T-helper 17 cell (primary cell): ENCODE results near the gene FAM98C. TPM values are rescaled to one million over a fixed set of nuclear protein-coding genes. Genes with fewer than 3 reads are reported as not detected.

Experiments used
- ATAC-seq: fragments of 150-1000 bp; cut with Tn5 transposase; 2 replicates; pipeline ENCODE4 v1.10.0; 2021; ENCODE audit warnings: mild to moderate bottlenecking, moderate library complexity
- DNase-seq, 3 donors: peaks; one replicate each; pipeline versions ENCODE4 v3.0.0 to v3.0.0-alpha.2; 2020 to 2021
- H3K9me3 ChIP-seq: one replicate; pipeline ENCODE4 v1.7.0; 2013; ENCODE audit warnings: low read length, mild to moderate bottlenecking; ENCODE audit not compliant: control insufficient read depth, poor library complexity, severe bottlenecking
- H3K27ac Mint-ChIP-seq: one replicate; pipeline ENCODE4 v1.8.0; 2022; ENCODE audit warnings: mild to moderate bottlenecking, moderate library complexity, mixed read lengths
- H3K27me3 Mint-ChIP-seq: one replicate; pipeline ENCODE4 v1.8.0; 2022; ENCODE audit warnings: mixed read lengths
- H3K36me3 Mint-ChIP-seq: one replicate; pipeline ENCODE4 v1.8.0; 2022; ENCODE audit warnings: low read depth, mixed read lengths
- H3K4me1 Mint-ChIP-seq: one replicate; pipeline ENCODE4 v1.8.0; 2022; ENCODE audit warnings: mild to moderate bottlenecking, mixed read lengths
- H3K4me3 Mint-ChIP-seq: one replicate; pipeline ENCODE4 v1.8.0; 2022; ENCODE audit warnings: mild to moderate bottlenecking, moderate library complexity, mixed read lengths
- total RNA-seq, 4 donors: library from RNA in 2 of 4; stranded (reverse) in 2 of 4; gene quantifications; one replicate each; pipeline ENCODE4 v1.2.3 and lab custom pipeline; 2022 to 2026

The FAM98C gene
- total RNA-seq, 2 donors from 2014 or later: 29.2 to 31.9 TPM

DNA sequence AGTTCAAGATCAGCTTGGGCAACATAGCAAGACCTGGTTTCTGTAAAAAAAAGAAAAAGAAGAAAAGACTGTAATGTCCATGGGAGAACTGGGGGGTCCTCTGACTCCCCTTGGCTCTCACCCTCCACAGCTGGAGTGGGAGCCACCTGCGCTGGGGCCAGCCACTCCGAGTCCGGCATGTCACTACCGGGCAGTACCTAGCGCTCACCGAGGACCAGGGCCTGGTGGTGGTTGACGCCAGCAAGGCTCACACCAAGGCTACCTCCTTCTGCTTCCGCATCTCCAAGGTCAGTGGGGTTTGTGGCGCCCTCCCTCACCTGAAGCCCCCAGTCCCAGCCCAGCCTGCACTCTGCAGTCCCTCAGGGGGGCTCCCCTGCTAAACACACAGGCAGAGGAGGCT, 45.3 kb downstream of the FAM98C start:
- peaks cover 5% of the 10 kb centered on the region for H3K27me3 Mint-ChIP-seq
- H3K4me1 Mint-ChIP-seq: peaks cover 10% of the 10 kb centered on the region
- H3K4me3 Mint-ChIP-seq: no peak overlapping the region
- H3K36me3 Mint-ChIP-seq: peaks cover 8% of the 10 kb centered on the region
- DNase-seq (no peak), ATAC-seq (no peak)
- no peak overlapping the region for H3K27ac Mint-ChIP-seq
- H3K9me3 ChIP-seq: no peaks in the 10 kb centered on the region

DNA sequence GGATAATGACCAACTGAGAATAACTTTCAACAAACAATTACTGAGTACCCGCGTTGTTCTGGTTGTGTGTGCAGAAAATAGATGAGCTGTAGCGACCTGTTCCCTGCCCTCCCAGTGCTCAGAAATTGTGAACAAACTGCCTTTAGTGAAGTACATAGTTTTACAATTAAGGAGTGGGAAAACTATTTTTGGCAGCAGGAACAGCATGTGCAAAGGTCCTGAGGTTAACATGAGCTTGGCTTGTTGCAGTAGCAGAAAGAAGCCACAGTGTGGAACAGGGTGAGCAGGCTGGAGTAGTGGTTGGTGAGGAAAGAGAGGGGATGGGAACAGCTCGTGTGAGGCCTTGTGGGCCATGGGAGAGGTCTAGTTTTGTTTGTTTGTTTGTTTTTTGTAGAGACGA, 46.6 kb downstream of the FAM98C start:
- Mint-ChIP-seq H3K36me3 (peaks cover 8% of the 10 kb centered on the region), H3K4me1 (peaks cover 12% of the 10 kb centered on the region), H3K27me3 (peaks cover 2% of the 10 kb centered on the region), H3K4me3 (no peak overlapping the region), H3K27ac (no peak overlapping the region)
- no peak for ATAC-seq
- no peak for DNase-seq
- H3K9me3 ChIP-seq: no peaks in the 10 kb centered on the region

- ATAC-seq: no peak
- H3K27me3 Mint-ChIP-seq: no peaks in the 10 kb centered on the region
- no peak for DNase-seq
- H3K36me3 Mint-ChIP-seq: peaks cover under 1% of the 10 kb centered on the region
- peaks cover 6% of the 10 kb centered on the region for H3K4me1 Mint-ChIP-seq
- H3K9me3 ChIP-seq: no peaks in the 10 kb centered on the region
- peak overlapping the region; percentile 51 for H3K27ac Mint-ChIP-seq
- no peak overlapping the region for H3K4me3 Mint-ChIP-seq
These were observed 48.1 kb downstream of the FAM98C start for GRCh38 chr19:38451036-38451435.

- H3K4me1 Mint-ChIP-seq: peaks cover 6% of the 10 kb centered on the region
- no peaks in the 10 kb centered on the region for H3K9me3 ChIP-seq
- no peak overlapping the region for H3K4me3 Mint-ChIP-seq
- no peak overlapping the region for H3K27ac Mint-ChIP-seq
- H3K36me3 Mint-ChIP-seq: no peaks in the 10 kb centered on the region
- ATAC-seq: no peak
- no peaks in the 10 kb centered on the region for H3K27me3 Mint-ChIP-seq
- DNase-seq: no peak
These were observed 48.7 kb downstream of the FAM98C start for GRCh38 chr19:38451629-38452028.

- Mint-ChIP-seq H3K4me3 (no peak overlapping the region), H3K36me3 (peaks cover 1% of the 10 kb centered on the region), H3K27ac (no peak overlapping the region), H3K4me1 (peaks cover 10% of the 10 kb centered on the region), H3K27me3 (no peaks in the 10 kb centered on the region)
- peak; percentile 23 for ATAC-seq
- H3K9me3 ChIP-seq: no peaks in the 10 kb centered on the region
- no peak for DNase-seq
These were observed 49.8 kb downstream of the FAM98C start for GRCh38 chr19:38452430-38453366.

- H3K9me3 ChIP-seq: no peaks in the 10 kb centered on the region
- Mint-ChIP-seq H3K4me1 (peaks cover 10% of the 10 kb centered on the region), H3K27me3 (no peaks in the 10 kb centered on the region), H3K4me3 (no peak overlapping the region), H3K36me3 (peaks cover 3% of the 10 kb centered on the region), H3K27ac (no peak overlapping the region)
- ATAC-seq: no peak
- no peak for DNase-seq
These were observed 50.7 kb downstream of the FAM98C start for GRCh38 chr19:38453596-38453995.

DNA sequence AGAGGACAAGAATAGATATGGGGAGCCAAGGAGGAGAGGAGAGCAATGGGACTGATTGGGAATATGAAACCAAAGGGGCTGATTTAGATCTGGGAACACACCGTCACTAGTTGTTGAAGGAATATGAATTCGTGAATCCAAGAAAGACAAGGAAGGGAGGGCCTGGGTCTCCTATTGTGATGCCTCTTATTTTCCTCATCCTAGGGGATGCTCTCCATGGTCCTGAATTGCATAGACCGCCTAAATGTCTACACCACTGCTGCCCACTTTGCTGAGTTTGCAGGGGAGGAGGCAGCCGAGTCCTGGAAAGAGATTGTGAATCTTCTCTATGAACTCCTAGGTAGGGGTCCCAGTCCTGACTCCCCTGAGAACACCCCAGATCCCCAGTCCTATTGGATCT, 52.1 kb downstream of the FAM98C start:
- Mint-ChIP-seq H3K27me3 (no peaks in the 10 kb centered on the region), H3K4me1 (peaks cover 10% of the 10 kb centered on the region), H3K27ac (no peak overlapping the region), H3K36me3 (peaks cover 3% of the 10 kb centered on the region), H3K4me3 (no peak overlapping the region)
- DNase-seq (no peak), ATAC-seq (no peak)
- no peaks in the 10 kb centered on the region for H3K9me3 ChIP-seq

DNA sequence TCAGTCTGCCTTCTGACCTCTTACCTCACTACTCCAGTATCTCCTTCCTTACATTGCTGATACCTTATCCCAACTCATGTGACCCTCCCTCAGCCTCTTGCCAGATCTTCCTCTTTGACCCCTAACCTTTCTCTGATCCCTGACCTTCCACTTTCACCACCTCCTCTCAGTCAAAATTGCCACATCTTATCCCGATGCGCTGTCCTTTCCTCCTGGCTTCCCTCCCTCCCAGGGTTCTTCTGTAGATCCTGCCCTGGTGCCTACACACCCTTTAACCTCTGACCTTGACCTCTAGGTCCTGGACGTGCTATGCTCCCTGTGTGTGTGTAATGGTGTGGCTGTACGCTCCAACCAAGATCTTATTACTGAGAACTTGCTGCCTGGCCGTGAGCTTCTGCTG, 54.3 kb downstream of the FAM98C start:
- DNase-seq (no peak), ATAC-seq (no peak)
- H3K9me3 ChIP-seq: no peaks in the 10 kb centered on the region
- H3K27me3 Mint-ChIP-seq: peaks cover 11% of the 10 kb centered on the region
- H3K27ac Mint-ChIP-seq: no peak overlapping the region
- peaks cover 6% of the 10 kb centered on the region for H3K4me1 Mint-ChIP-seq
- no peak overlapping the region for H3K4me3 Mint-ChIP-seq
- H3K36me3 Mint-ChIP-seq: peaks cover 3% of the 10 kb centered on the region

GRCh38 chr19:38457690-38458405, 55.0 kb downstream of the FAM98C start:
- Mint-ChIP-seq H3K27ac (no peak overlapping the region), H3K4me1 (peaks cover 6% of the 10 kb centered on the region), H3K27me3 (peaks cover 15% of the 10 kb centered on the region), H3K4me3 (no peak overlapping the region), H3K36me3 (peaks cover 3% of the 10 kb centered on the region)
- ATAC-seq (no peak), DNase-seq (no peak)
- H3K9me3 ChIP-seq: no peaks in the 10 kb centered on the region

Other genes starting within 250 kb of the FAM98C start
- gene DPF1, start 178.9 kb upstream of the FAM98C start, total RNA-seq: not detected
- 1 to 10 TPM in 1 of 2 donors, under 1 TPM in 1; 0.90 to 6.7 TPM for gene PPP1R14A, start 146.7 kb upstream of the FAM98C start, total RNA-seq
- 10 to 100 TPM; 32.2 to 49.1 TPM for gene SPINT2, start 138.5 kb upstream of the FAM98C start, total RNA-seq
- 10 to 100 TPM in 1 of 2 donors, under 1 TPM in 1; 0.94 to 11.8 TPM for gene C19orf33, start 98.8 kb upstream of the FAM98C start, total RNA-seq
- 10 to 100 TPM; 31.1 to 39.4 TPM for gene YIF1B, start 87.1 kb upstream of the FAM98C start, total RNA-seq
- 10 to 100 TPM in 1 of 2 donors, 1 to 10 TPM in 1; 6.5 to 10.8 TPM for gene KCNK6, start 83.2 kb upstream of the FAM98C start, total RNA-seq
- gene CATSPERG, start 67.3 kb upstream of the FAM98C start, total RNA-seq: 10 to 100 TPM in 1 of 2 donors, 1 to 10 TPM in 1; 9.1 to 13.3 TPM
- gene PSMD8, start 28.5 kb upstream of the FAM98C start, total RNA-seq: 10 to 100 TPM; 75.9 to 84.7 TPM
- not detected for gene GGN, start 15.1 kb upstream of the FAM98C start, total RNA-seq
- gene SPRED3, start 14.4 kb upstream of the FAM98C start, total RNA-seq: 1 to 10 TPM; 1.6 to 2.2 TPM
- 1 to 10 TPM; 1.6 to 2.8 TPM for gene RASGRP4, start 23.1 kb downstream of the FAM98C start, total RNA-seq
- gene RYR1, start 30.6 kb downstream of the FAM98C start, total RNA-seq: 1 to 10 TPM; 1.3 to 3.1 TPM
- gene MAP4K1, start 214.9 kb downstream of the FAM98C start, total RNA-seq: 100 to 1,000 TPM; 298 to 351 TPM
- gene EIF3K, start 216.1 kb downstream of the FAM98C start, total RNA-seq: 100 to 1,000 TPM; 282 to 320 TPM
- gene ACTN4, start 244.6 kb downstream of the FAM98C start, total RNA-seq: 100 to 1,000 TPM; 201 to 205 TPM